Occipital lobe (tissue), 2 donors: ENCODE data around the gene ITGA7. TPM values are rescaled to one million over a fixed set of nuclear protein-coding genes. Genes with fewer than 3 reads are reported as not detected.

Experiments used
- DNase-seq: peaks from one replicate; lab custom pipeline; 2025; lab: John Stamatoyannopoulos, UW
- total RNA-seq: library from RNA; depleted of rRNA; stranded (reverse); fragments of >200 nt; gene quantifications from one replicate; pipeline ENCODE4 v1.2.3, GENCODE V29; 2014

ITGA7 gene
- total RNA-seq, 1 donor from 2014 or later, result 6.2 TPM

GRCh38 chr12:55718015-55718414, 10.3 kb upstream of the ITGA7 start:
- no peak for DNase-seq

- DNase-seq, result no peak
Measured at GRCh38 chr12:55717011-55718007, 9.6 kb upstream of the ITGA7 start.

GRCh38 chr12:55716582-55716957, 8.9 kb upstream of the ITGA7 start:
- no peak for DNase-seq

DNA sequence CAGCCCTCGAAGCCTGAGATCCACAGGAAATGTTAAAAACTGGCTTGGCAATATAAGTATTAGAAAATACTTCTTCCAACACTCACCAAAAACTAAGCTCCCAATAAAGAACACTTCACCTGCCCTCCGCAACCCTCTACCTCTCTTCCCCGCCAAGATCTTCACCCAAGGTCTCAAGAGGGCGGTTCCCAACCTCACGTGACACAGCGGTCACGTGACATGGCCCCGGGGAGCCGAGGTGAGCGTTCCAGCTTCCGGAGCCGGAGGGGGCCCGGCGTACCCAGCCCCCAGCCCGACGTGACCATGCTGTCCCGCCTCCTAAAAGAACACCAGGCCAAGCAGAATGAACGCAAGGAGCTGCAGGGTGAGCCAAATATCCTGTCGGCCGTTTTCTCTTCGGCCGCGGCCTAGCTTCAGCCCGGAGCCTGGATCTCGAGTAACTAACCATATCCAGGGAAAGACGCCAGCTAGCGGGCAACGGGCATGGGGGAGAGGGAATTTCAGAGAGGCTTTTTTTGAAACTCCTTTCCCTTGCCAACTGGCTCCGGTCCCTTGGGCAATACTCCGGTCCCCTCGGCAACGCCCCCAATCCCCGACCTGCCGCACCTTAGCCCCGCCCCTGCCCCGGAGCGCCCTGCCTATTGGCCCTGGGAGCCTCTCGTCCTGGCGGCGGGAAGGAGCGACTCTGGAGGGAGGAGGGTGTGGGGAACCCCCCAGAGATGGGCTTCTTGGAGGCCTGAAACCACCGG, 8.3 kb upstream of the ITGA7 start, which contains the start of gene BLOC1S1:
Gene BLOC1S1, plus strand, starts transcription at position 214 of the 749 bp plus-strand sequence. Its CDS starts 6 bp downstream, at position 220.
- peak; percentile 84 for DNase-seq

- DNase-seq, result no peak
Measured at GRCh38 chr12:55715169-55715764, 7.6 kb upstream of the ITGA7 start.

GRCh38 chr12:55713721-55714120, 6.0 kb upstream of the ITGA7 start:
- no peak for DNase-seq

GRCh38 chr12:55712700-55713415, 5.2 kb upstream of the ITGA7 start:
- DNase-seq, result no peak

GRCh38 chr12:55711786-55712553, 4.3 kb upstream of the ITGA7 start:
- no peak for DNase-seq

DNA sequence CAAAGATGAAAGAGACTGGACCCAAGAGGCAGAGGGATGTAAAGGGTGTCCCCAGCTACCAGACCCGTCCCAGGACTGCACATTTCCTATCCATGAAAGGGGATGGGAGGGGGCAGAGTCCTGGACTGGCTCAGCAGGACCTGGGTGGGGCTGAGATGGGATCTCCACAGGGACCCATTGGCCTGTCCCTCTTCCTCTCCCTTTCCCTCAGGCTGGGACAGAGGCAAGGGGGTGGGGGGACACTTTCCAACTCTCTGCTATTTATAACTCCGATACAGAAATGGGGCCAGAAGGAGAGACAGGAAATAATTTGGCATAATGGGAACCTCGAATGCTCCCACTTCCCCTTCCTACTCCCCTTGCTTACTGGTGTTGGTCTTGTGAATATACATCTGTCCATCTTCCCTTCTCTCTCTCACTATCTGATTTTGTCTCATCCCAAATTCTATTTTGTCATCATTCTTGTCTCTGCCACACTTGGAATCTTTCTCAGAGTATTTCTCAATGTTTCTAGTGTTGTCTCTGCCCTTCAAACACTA, 1.1 kb upstream of the ITGA7 start:
- no peak for DNase-seq

DNA sequence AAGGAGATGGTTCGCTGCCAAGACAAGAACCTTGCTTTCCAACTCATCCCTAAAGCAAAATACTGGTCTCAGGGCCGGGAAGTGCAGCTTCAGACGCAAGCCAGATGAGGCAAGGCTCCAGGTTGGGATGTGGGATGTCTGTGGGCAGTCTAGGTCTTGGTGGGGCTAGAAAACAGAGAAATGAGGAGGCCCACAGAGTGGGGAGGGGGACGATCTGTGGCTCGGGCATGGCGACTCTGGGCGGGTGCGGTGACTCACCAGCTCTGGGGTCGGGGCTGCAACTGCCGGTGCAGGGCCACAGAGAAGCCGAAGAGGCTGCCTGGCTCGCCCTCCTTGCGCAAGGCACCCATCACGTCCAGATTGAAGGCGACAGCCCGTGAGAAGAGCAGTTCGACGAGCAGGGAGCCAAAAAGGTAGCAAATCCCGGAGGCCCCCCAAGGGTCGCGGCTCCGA, 459 bp downstream of the ITGA7 start:
- DNase-seq, result no peak

- DNase-seq, result no peak
Measured at GRCh38 chr12:55706568-55707218, 1.0 kb downstream of the ITGA7 start.

- DNase-seq, result no peak
Measured at GRCh38 chr12:55705782-55706402, 1.8 kb downstream of the ITGA7 start.

DNA sequence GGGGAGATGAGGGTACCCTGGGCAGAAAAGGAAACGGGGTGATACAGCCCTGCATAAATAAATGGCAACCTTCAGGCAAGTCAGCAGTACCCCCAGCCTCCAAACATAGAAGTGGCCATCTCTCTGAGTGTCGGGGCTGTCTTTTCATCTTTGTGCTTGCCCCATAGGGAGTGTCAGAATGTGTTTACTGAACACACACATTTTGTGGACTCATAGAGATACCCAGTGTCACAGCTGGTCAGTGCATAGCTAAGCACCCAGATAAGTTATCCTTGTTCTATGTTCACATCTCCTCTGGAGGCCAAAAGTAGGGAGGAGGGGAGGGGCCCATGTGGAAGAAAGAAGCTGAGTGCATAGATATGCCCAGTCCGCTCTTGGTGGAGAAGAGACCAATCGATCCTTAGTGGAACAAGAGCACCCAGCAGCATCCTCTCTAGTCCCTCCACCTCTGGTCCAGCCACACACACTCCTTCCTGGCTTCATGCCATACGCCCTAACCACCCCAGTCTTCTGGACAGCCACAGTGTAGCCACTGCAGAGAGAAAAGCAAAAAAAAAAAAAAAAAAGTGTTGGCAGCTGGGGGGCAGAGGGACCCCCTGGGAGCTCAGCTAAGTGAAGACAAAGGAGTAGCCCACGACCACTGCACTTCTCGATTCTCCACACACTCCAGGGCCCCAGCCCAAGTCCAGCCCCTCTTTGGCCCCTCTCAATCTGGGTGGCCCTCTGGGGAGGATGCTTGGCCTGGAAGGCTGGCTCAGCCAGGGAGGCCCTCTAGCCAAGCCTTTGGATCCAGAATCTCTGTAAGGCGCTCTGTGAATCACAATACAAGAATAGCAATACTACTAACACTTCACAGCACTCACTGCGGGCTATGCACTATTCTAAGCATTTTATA, 2.6 kb downstream of the ITGA7 start:
- DNase-seq, result no peak

GRCh38 chr12:55703901-55704761, 3.6 kb downstream of the ITGA7 start:
- no peak for DNase-seq

- no peak for DNase-seq
Measured at GRCh38 chr12:55703288-55703687, 4.4 kb downstream of the ITGA7 start.

- no peak for DNase-seq
Measured at GRCh38 chr12:55702861-55703260, 4.8 kb downstream of the ITGA7 start.
